GM18520 (cell line): ENCODE results near the gene DPEP1.
"Not testable (repeated sequence)": the region's sequence is repeated elsewhere in the genome, so short reads cannot be mapped to it uniquely, and the experiment has no call there.

ENCODE experiments used
- ATAC-seq: cut with Tn5 transposase; IDR thresholded peaks from one replicate; pipeline ENCODE4 v1.9.1; 2021; ENCODE audit not compliant: unreplicated experiment

The DPEP1 gene

DNA sequence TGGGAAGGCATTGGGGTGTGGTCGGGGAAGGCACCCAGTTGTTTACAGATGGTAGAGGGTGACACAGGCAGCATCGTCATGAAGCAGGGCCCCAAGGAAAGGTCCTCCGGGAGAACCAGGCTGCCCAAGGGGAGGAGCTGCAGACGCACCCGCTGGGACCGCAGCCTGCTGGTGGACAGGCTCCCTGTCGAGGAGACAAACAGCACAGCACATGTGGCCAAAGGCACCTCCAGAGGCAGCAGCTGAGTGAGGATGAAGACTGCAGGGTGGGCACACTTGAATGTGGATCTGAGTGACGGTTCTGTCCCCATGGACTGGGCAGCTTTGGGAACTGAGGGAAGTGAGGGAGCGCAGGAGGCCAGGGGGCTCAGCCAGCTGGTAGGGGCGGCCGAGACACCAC, 31.7 kb downstream of the DPEP1 start:
- no peak for ATAC-seq

DNA sequence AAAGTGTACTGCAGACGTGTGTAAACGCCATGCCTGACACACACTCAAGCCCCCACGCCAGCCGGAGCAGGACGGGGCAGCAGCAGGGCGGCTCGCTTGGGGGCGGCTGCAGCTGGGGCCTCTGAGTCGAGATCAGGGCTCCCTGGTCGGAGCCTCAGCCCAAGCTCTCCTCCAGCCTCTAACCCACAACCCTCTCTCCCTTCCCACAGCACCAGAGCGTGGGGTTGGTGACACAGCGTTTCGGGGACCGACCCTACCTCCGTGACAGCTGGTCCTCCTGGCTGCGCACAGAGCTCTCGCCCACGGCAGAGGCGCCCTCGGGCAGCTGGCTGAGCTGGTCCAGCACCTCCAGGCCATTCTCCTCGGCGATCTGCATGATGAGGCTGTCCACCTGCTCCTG, 32.8 kb downstream of the DPEP1 start:
- ATAC-seq = no peak

DNA sequence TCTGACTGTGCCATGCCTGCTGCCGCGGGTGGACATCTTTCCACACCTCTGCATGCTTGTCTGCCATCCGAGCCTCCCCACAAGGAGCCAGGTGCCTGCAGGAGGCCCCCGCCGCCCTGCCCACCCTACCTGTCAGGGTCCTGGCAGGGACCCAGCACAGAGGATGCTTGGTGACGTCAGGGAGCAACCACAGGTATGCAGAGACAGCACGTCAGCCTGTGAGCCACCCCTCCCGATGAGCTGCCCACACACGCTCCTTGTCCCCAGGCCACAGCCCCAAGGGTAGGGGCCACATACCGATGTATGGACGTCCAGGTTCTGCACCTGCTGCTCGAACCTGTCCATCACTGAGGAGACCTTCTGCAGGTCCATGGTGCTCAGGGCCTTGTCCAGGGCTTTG, 33.5 kb downstream of the DPEP1 start:
- ATAC-seq = no peak

DNA sequence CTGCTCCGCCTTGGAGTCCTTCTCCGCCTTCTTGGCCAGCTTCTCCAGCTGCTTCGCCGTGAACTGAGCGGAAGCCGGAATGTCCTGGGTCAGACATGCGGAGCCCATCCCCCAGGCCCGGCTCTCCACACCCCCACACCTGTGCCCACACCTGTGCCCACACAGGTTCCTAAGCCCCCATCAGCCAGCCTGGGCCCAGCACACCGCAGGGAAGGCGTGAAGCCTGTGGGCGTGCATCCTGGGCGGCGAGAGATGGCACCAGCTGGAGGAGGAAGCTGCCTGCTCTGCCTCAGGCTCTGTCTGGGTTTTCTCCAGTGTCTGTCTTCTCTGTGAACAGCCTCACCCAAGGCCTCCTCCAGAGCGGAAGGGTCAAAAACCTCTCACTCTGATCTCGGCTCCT, 38.1 kb downstream of the DPEP1 start:
- ATAC-seq = no peak

DNA sequence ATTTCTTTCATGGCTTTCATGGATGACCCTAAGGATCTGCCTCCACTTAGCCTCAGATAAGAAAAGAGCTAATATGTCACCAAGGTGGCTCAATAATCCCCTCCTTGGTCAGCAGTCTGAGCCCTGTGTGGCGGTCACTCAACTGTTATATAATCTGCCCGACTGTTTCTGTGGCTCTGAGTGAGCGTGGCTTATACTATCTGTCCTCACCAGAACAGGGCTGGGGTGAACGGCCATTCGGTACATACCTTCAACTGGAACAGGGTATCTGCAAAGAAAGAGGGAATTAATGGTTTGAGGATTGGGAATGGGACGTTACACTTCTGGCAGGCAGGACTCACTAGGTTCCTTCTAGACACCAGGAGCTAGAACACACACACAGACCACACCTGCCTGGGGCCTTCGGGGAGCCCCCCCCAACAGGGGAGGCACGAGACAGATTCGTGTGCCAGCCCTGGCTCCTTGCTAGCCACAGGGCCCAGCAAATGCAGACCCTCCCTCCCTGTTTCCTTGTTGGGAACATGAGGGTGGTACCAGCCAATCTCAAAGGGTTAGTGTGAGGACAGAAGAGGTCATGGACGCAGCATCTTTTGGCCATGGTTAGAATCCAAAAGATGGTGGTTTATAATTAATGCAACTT, 40.3 kb downstream of the DPEP1 start:
- ATAC-seq = no peak

DNA sequence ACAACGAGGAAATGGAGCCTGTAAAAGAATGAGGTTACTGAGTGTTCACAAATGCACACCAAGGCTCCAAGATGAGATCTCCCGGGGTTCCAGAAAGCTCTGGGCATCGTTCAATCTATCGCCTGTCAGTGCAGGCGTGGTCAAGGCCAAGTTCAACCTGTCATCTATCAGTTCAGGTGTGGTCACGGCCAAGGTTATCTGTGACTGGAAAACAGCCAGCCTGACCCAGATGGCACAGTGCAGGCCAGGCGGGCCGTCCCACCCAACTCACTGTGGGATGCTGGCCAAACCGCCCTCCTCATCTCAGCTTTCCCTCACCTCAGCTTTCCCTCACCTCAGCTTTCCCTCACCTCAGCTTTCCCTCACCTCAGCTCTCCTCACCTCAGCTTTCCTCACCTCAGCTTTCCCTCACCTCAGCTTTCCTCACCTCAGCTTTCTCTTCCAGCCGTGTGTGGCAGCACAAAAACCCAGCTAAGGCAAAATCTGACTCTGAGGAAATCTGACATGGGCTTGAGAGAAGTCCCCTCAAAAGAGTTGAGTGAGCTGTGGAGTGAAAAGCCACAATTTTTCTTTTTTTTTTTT, 41.7 kb downstream of the DPEP1 start:
- no peak for ATAC-seq

DNA sequence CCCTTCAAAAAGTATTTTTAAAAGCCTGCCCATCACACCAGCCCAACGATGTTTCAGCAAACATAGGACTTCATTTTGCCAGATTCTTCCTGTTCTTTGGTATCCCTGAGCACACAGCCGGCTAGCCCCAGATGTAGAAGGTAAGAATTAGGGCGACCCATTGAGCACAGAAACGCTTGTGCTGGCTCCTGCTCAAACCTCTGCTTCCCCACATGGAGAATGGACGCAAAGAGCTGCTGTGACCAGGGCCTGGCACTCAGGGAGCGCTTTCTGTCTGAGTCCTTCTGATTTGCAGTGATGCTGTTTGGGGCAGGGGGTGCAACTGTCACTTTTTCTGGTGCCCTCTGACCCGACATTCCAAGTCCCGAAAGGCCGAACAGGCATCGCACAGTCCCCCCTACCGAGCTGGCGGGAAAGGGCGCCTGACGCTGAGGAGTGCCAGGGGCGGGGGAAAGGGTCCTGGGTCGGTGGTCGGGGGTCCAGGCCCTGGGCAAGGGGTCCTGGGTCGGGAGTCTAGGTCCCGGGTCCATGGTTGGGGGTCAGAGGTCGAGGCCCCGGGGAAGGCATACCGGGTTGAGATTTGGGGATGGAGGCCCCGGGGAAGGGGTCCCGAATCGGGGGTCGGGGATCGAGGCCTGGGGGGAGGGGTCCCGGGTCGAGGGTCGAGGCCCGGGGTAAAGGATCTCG, 43.1 kb downstream of the DPEP1 start:
- no peak for ATAC-seq

DNA sequence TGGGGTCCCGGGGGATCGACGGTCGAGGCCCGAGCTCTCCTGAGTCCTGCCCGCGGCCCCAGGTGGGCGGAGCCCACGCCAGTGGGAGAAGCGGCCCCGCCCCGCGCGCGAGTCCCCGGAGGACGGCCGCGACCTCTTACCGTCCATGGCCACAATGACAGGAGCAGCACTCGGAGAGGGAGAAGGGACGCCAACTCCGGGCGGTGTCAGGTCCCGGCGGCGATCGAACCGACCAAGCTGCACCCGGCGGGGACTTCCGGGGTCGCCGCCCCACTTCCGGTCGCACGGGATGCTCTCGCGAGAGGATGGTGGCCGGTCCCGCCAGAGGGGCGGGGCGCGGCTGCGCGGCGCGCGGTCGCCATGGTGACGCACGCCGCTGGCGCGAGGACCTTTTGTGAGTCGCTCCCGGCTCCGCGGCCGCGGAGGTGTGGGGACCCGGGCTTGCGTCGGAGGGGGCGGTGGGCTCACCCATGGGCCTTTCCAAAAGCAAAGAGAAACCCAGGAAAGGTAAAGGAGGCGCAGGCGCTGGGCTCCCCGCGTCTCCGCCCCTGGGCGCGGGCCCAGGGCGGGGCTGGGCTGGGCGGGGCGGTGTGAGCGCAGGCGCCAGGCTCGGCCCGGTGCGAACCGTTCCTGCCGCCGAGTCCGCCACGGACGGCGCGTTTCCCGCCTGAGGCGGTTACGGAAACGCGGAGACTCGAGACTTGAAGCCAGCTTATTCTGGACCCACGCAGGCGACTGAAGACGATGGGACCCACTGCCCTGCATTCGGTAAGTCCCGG, 44.2 kb downstream of the DPEP1 start, which contains the start of the genes CHMP1A and SPATA33:
Gene CHMP1A (minus strand): TSS at position 267 of the 779 bp plus-strand sequence. CDS start 120 bp downstream, at position 147.
Gene SPATA33 (plus strand): TSS at position 395 of the 779 bp plus-strand sequence. CDS start 76 bp downstream, at position 471.
- ATAC-seq = peak; percentile 82

DNA sequence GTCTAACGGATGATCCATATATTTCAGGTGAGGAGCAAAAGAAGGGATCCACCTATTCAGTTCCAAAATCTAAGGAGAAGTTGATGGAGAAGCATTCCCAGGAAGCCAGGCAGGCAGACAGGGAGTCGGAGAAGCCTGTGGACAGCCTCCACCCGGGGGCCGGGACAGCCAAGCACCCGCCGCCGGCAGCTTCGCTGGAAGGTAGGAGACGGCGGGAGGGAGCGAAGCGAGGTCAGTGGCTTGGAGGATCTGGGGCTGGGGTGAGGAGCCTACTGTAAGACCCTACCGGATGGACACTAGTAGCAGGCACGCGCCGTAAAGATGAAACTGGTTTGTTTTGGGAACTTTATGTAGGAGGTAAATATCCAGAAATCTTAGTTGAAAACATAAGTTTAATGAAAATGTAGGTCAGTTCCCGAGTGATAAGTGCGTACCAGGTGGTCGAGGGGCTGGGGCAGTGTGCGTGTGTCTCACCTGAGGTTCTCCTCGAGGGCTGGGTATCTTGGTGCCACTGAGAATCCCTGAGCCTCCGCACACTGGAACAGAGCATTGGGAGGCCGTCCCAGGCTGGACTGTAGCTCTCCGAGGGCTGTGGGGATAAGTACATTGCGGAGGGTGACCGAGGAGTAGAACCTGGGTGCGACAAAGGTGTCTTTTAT, 44.9 kb downstream of the DPEP1 start:
- ATAC-seq = no peak

DNA sequence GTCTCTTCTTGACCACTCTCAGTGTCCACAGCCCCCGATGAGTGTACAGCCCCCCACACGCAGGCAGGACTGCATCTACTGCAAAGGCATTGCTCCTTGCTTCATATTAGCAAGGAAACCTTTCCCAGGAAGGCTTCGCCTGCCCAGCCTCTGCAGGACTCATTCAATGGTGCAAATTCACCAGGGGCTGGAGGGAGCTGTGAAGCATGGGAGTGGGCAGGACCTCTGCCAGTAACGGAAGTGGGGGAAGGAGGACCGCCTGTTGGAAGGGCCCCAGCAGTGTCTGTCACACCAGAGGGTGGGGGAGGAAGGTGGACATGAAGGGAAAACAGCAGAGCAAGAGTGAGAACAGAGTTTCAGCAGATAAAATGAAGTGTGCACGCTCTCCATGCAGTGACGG, 46.7 kb downstream of the DPEP1 start:
- no peak for ATAC-seq

DNA sequence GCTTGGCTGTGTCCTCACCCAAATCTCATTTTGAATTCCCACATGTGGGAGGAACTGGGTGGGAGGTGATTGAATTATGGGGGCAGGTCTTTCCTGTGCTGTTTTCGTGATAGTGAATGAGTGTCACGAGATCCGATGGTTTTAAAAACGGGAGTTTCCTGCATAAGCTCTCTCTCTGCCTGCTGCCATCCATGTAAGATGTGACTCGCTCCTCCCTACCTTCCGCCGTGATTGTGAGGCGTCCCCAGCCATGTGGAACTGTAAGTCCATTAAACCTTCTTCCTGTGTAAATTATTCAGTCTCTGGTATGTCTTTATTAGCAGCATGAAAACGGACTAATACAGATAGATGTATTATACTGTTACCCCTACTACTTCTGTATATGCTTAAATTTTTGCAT, 47.8 kb downstream of the DPEP1 start:
- ATAC-seq = no peak

DNA sequence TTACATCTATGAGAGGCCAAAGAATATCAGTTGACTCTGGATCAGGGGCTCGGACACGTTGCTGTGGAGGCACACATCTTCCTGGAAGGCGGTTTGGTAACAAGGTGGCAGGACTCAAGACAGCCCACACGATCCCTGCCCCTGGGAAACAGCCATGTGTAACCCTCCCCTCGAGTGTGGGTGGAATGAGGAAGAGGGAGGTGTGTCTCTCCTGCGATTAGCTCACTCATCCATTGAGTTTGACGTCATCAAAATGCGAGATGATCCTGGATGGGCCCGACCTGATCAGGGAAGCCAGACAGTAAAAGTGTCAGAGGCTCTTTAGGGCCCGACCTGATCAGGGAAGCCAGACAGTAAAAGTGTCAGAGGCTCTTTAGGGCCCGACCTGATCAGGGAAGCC, 50.8 kb downstream of the DPEP1 start:
- ATAC-seq = not testable (repeated sequence)

DNA sequence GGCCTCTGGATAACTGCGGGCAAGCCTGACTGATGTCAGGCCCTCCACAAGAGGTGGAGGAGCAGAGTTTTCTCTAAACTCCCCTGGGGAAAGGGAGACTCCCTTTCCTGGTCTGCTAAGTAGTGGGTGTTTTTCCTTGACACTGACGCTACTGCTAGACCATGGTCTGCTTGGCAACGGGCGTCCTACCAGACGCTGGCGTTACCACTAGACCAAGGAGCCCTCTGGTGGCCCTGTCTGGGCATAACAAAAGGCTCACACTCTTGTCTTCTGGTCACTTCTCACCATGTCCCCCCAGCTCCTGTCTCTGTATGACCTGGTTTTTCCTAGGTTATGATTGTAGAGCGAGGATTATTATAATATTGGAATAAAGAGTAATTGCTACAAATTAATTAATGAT, 53.6 kb downstream of the DPEP1 start:
- ATAC-seq = not testable (repeated sequence)

DNA sequence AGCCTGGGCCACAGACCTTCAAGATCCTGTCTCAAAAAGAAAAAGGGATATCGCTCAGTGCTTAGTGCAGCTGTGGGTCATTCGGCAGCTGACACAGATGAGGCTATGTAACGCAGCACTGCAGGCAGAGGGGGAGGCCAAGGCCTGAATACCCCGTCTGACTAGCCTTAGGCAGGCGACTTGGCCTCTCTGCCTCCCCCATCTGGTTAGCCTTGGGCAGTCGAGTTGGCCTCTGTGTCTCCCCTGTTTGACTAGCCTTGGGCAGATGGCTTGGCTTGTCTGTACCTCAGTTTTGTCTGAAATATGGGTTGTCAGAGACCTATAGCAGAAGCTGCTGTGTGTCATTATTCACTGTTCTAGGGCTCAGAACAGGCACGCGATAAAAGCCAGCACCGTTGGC, 54.2 kb downstream of the DPEP1 start:
- no peak for ATAC-seq

DNA sequence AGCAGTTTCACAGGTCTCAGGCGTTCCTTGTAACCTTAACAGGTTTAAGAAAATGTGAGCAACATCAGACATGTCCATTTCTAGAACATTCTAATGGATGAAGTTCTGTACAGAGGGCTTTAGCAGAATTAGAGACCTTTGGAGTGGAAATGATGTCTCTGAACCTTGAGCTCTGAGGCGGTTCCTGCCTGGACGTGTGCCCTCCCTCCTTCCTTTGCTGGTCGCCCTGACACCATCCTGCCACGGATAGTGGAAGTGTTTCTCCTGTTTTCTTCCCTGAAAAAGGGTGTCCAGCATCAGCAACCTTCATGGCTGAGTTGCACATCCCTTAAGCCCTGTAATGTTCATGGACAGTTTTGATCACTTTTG, 55.3 kb downstream of the DPEP1 start:
- ATAC-seq = no peak

DNA sequence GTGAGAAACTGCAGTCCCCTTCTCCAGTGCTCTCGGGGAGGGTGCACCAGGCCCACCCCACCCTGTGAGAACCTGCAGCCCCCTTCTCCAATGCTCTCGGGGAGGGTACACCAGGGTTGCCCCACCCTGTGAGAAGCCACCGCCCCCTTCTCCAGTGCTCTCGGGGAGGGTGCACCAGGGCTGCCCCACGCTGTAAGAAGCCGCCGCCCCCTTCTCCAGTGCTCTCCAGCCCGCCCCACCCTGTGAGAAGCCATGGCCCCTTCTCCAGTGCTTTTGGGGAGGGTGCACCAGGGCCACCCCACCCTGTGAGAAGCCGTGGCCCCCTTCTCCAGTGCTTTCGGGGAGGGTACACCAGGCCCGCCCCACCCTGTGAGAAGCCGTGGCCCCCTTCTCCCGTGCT, 56.3 kb downstream of the DPEP1 start:
- no peak for ATAC-seq

DNA sequence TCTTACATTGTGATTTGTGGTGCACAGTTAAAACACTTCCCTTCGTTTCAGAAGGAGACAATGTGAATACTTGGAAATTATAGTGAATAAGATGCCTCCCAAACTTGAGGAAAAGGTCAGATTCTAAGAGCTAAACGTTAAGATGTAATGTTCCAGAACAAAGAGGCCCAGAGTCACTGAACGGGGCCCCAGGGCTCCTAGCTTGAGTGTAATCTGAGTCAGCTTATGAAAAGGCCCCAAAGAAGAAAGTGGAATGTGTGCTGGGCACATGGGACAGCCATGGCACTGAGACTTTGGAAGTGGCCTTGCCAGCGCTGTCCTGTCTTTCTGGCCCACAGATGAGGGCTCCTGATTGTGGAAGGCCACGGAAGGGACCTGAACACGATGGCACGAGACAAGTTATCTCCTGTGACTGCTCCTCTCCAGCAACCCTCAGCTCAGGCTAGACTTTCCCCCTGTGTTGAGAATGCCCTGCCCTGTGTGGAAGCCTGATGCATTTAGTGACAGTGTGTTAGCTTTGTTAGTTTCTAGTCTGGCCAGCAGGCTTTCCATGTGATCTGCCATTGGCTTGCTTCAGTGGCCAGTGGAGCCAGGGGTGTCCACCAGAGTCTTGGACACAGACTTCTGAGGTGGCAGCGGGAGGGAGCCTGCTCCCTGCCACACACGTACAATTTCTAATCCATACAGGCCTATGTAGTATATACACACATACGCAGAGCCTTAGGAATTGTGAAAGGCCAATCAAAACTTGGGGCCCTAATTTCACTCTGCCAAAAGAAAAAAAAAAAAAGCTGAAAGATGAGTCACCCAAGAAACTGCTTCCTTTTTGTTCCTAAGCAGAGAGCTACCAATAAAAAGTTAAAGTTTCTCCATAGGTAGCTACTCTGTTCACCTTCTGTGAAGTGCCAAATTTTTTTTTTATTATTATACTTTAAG, 57.3 kb downstream of the DPEP1 start:
- ATAC-seq = no peak

DNA sequence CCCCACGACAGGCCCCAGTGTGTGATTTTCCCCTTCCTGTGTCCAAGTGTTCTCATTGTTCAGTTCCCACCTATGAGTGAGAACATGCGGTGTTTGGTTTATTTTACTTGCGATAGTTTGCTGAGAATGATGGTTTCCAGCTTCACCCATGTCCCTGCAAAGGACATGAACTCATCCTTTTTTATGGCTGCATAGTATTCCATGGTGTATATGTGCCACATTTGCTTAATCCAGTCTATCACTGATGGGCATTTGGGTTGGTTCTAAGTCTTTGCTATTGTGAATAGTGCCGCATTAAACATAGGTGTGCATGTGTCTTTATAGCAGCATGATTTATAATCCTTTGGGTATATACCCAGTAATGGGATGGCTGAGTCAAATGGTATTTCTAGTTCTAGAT, 58.1 kb downstream of the DPEP1 start:
- not testable (repeated sequence) for ATAC-seq

DNA sequence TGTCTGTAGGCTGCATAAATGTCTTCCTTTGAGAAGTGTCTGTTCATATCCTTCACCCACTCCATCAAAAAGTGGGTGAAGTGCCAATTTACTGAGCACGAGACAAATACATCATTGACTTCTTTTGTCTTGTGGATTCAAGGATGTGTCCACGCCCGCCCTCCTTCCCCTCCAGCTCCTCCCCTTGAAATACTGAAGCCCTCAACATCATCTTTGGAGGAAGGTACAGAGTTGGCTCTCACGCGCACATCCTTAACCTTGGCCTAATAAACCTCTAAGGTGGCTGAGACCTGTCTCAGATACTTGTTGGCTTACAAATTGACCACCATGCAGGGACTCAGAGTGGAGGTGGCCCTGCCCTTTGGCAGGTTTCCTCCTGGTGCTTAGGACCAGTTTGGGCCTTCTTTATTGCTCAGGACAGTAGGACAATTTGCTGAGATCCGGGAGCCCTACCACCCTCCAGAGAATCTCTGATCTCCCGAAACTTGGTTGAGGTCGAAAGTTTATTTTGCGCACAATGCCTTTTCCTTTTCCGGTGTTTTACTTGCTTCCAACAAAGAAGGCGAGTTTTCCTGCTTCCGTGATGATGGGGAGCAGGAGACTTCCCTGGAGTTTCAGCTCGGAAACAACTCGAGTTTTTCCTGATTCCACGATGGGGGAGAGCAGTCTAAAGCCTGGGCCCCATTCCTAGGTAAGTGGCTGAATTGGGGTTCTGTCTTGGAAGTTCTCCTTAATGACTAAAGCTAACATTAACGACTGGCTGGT, 58.9 kb downstream of the DPEP1 start:
- ATAC-seq = no peak
